H1 (cell line): Measurements from ENCODE around the gene CFAP107. TPM values are rescaled to one million over a fixed set of nuclear protein-coding genes. Genes with fewer than 3 reads are reported as not detected.

Source experiments
- CTBP2 ChIP-seq: IDR thresholded peaks from 2 replicates; pipeline ENCODE4 v1.7.0; 2011; ENCODE audit warnings: borderline replicate concordance, mild to moderate bottlenecking, moderate library complexity, mixed read lengths, low read length; ENCODE audit not compliant: insufficient read depth, insufficient read length
- E2F6 ChIP-seq: IDR thresholded peaks from 2 replicates; pipeline ENCODE4 v1.6.1; 2012; ENCODE audit warnings: inconsistent platforms
- EZH2 ChIP-seq: fragments of 200-600 bp; sonication (generic); IDR thresholded peaks from 2 replicates; pipeline ENCODE4 v1.7.1; 2012; ENCODE audit warnings: low read depth, mild to moderate bottlenecking, moderate library complexity, low read length, inconsistent platforms; ENCODE audit not compliant: severe bottlenecking
- TCF12 ChIP-seq: IDR thresholded peaks from 2 replicates; pipeline ENCODE4 v1.6.1; 2011; ENCODE audit warnings: low read depth, mild to moderate bottlenecking, low read length
- TEAD4 ChIP-seq: IDR thresholded peaks from 2 replicates; pipeline ENCODE4 v1.6.1; 2012; ENCODE audit warnings: low read depth, low read length, inconsistent platforms, mixed read lengths
- YY1 ChIP-seq: IDR thresholded peaks from 2 replicates; pipeline ENCODE4 v1.6.1; 2011; ENCODE audit warnings: low read depth, mild to moderate bottlenecking, low read length
- polyA plus RNA-seq, 7 experiments: library from polyadenylated mRNA; depleted of rRNA in 3 of 7; stranded (reverse) in 5 of 7; unstranded in 2 of 7; fragments of >200 nt in 5 of 7; fragments of 200-250 nt in 2 of 7; gene quantifications; 1 replicate in 5 of 7; 2 replicates in 1 of 7; 4 replicates in 1 of 7; pipeline versions ENCODE4 v1.2.1 to v1.2.3, GENCODE V29; 2011 to 2013; ENCODE audit warnings: missing spikeins in 2 of 7, mixed read lengths in 2 of 7
- total RNA-seq: library from RNA; stranded (reverse); fragmentation: NEBNext Ultra II Directional; extraction: Animal tissue kit (Norgen Biotek cat#: 25700); gene quantifications from 2 replicates; pipeline ENCODE4 v1.2.1, GENCODE V29; 2021

The CFAP107 gene
- total and polyA plus RNA-seq, 2 of the 8 experiments (the other 6 are each of a cell fraction or from before 2014, with no cell fraction given) = 0.23 TPM; not detected in 1

- no peak for TF ChIP-seq EZH2
- no peak for TF ChIP-seq CTBP2
- TF ChIP-seq E2F6 = no peak
- TF ChIP-seq YY1 = no peak
- TF ChIP-seq TEAD4 = no peak
- TF ChIP-seq TCF12 = no peak
Observed at GRCh38 chr1:12762766-12763165, 16.8 kb downstream of the CFAP107 start (continued).
